Esophagus (tissue), 2 donors: ENCODE measurements around the gene LDLRAD4. TPM values are rescaled to one million over a fixed set of nuclear protein-coding genes. Genes with fewer than 3 reads are reported as not detected.

Experiments
- H3K27ac ChIP-seq, 2 donors: one replicate each; pipeline ENCODE4 v1.5.1; 2013; ENCODE audit warnings: low read depth in 2 of 2, mild to moderate bottlenecking in 2 of 2, inconsistent platforms in 1 of 2, low read length in 1 of 2, moderate library complexity in 1 of 2
- H3K27me3 ChIP-seq, 2 donors: one replicate each; pipeline ENCODE4 v1.6.1; 2013; ENCODE audit warnings: low read length in 2 of 2, control low read depth in 1 of 2, mild to moderate bottlenecking in 1 of 2; ENCODE audit not compliant: insufficient read depth in 2 of 2, control insufficient read depth in 1 of 2
- H3K36me3 ChIP-seq, 2 donors: one replicate each; pipeline ENCODE4 v1.6.1; 2013; ENCODE audit warnings: low read length in 1 of 2; ENCODE audit not compliant: control insufficient read depth in 2 of 2, insufficient read depth in 2 of 2
- H3K4me1 ChIP-seq, 2 donors: one replicate each; pipeline ENCODE4 v1.6.1; 2013; ENCODE audit warnings: low read length in 1 of 2; ENCODE audit not compliant: control insufficient read depth in 2 of 2, insufficient read depth in 2 of 2
- H3K4me3 ChIP-seq, 2 donors: one replicate each; pipeline ENCODE4 v1.5.1; 2013; ENCODE audit warnings: low read length in 2 of 2, mild to moderate bottlenecking in 2 of 2, low read depth in 1 of 2, moderate library complexity in 1 of 2
- H3K9me3 ChIP-seq, 2 donors: one replicate each; pipeline ENCODE4 v1.6.1; 2013; ENCODE audit warnings: mild to moderate bottlenecking in 2 of 2, low read depth in 1 of 2, low read length in 1 of 2, moderate library complexity in 1 of 2; ENCODE audit not compliant: control insufficient read depth in 2 of 2, insufficient read depth in 1 of 2
- WGBS, 2 donors: extraction: QIAGEN DNeasy Blood & Tissue Kit; methylation state at CpG; one replicate each; pipeline ENCODE4 v1.1.7; 2013; 5-methylcytosine and 5-hydroxymethylcytosine counted together
- polyA plus RNA-seq, 2 donors: library from polyadenylated mRNA; stranded (reverse); fragments of 200-250 nt; gene quantifications; one replicate each; pipeline ENCODE4 v1.2.3, GENCODE V29; 2013
- donor health status: healthy with polysubstance abuse.
- donor health status: Bipolar disorder and iron deficiency.

LDLRAD4 gene
- polyA plus RNA-seq, 2 donors, result 0.79 to 0.99 TPM

DNA sequence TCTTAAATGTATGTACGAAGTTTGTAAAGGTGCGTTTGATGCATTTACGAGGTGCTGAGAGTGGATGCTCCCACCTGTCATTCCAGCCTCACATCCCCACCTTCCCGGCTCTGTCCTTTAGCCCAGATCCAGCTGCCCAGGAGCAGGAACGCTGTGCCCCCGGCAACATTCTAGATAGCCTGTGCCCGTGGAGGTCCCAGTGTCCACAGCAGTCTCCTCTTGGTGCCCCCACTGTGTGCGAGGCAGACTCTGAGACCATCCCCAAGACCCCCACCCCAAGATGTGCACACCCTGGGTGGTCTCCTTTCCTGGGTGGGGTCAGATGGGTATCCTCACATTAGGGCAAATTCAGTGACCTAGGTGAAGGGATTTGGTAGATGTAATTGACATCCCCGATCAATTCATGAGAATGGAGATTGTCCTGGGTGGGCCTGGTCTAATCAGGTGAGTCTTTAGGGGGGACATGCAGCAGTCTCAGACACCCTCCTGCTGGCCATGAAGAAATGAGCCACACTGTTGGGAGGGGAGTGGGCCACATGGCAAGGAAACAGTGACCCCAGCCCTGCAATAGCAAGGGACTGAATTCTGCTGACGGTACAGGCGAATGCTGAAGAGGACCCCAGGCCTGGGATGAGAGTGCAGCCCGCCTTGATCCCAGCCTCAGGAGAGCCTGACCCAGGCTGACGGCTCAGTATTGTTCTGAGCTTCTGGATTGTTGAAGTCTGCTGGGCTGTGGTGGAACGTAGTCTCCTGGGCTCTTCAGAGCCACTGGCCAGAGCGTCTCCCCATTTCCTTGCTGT, 304.5 kb downstream of the LDLRAD4 start:
- no peaks in the 10 kb centered on the region for H3K36me3 ChIP-seq
- H3K27me3 ChIP-seq, result no peaks in the 10 kb centered on the region
- 85 to 89% methylated on average over 15 of the region's 15 CpGs for WGBS, 2 donors
- no peak overlapping the region for H3K4me3 ChIP-seq
- H3K4me1 ChIP-seq, result no peaks in the 10 kb centered on the region
- H3K9me3 ChIP-seq, result no peaks in the 10 kb centered on the region
- no peak overlapping the region for H3K27ac ChIP-seq

DNA sequence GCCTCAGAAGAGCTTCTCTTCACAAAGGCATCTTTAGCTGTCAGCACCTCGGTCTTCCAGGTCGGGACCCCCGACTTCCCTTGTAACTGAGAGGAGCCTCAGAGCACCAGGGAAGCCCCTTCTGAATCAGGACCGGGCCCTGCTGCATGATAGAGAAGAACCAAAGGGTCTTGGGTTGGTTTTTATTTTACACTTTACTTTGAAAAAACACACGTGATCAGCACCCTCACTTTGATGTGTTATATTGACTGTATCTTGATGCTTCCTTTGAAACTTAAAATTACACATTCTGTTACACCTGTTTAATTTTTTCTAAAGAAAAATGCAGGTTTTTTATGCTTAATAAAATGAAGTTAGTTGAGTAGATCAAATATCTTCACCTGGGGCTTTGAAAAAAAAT, 305.5 kb downstream of the LDLRAD4 start:
- 86 to 88% methylated on average over 5 of the region's 5 CpGs for WGBS, 2 donors
- H3K4me1 ChIP-seq, result no peaks in the 10 kb centered on the region
- H3K27ac ChIP-seq, result no peak overlapping the region
- H3K36me3 ChIP-seq, result no peaks in the 10 kb centered on the region
- no peak overlapping the region for H3K4me3 ChIP-seq
- H3K9me3 ChIP-seq, result no peaks in the 10 kb centered on the region
- no peaks in the 10 kb centered on the region for H3K27me3 ChIP-seq

- no peaks in the 10 kb centered on the region for H3K27me3 ChIP-seq
- no peaks in the 10 kb centered on the region for H3K9me3 ChIP-seq
- no peaks in the 10 kb centered on the region for H3K4me1 ChIP-seq
- no peak overlapping the region for H3K4me3 ChIP-seq
- WGBS, 2 donors, result 85% methylated on average over 11 of the region's 11 CpGs
- no peak overlapping the region for H3K27ac ChIP-seq
- no peaks in the 10 kb centered on the region for H3K36me3 ChIP-seq
Observed at GRCh38 chr18:13524811-13525210, 306.3 kb downstream of the LDLRAD4 start.

- Histone ChIP-seq H3K4me1 (no peaks in the 10 kb centered on the region), H3K9me3 (no peaks in the 10 kb centered on the region), H3K27me3 (no peaks in the 10 kb centered on the region), H3K27ac (no peak overlapping the region), H3K36me3 (no peaks in the 10 kb centered on the region), H3K4me3 (no peak overlapping the region)
- 87 to 88% methylated on average over 14 of the region's 14 CpGs for WGBS, 2 donors
Observed at GRCh38 chr18:13525381-13526029, 306.9 kb downstream of the LDLRAD4 start.

- no peaks in the 10 kb centered on the region for H3K27me3 ChIP-seq
- WGBS, 2 donors, result 84 to 86% methylated on average over 4 of the region's 4 CpGs
- H3K9me3 ChIP-seq, result no peaks in the 10 kb centered on the region
- H3K4me3 ChIP-seq, result no peak overlapping the region
- H3K4me1 ChIP-seq, result no peaks in the 10 kb centered on the region
- no peaks in the 10 kb centered on the region for H3K36me3 ChIP-seq
- no peak overlapping the region for H3K27ac ChIP-seq
Observed at GRCh38 chr18:13526519-13526918, 308.0 kb downstream of the LDLRAD4 start.

- Histone ChIP-seq H3K36me3 (no peaks in the 10 kb centered on the region), H3K27ac (no peak overlapping the region), H3K4me3 (no peak overlapping the region), H3K9me3 (no peaks in the 10 kb centered on the region), H3K27me3 (no peaks in the 10 kb centered on the region), H3K4me1 (no peaks in the 10 kb centered on the region)
- 94 to 95% methylated on average over 10 of the region's 10 CpGs for WGBS, 2 donors
Observed at GRCh38 chr18:13527256-13527655, 308.7 kb downstream of the LDLRAD4 start.

DNA sequence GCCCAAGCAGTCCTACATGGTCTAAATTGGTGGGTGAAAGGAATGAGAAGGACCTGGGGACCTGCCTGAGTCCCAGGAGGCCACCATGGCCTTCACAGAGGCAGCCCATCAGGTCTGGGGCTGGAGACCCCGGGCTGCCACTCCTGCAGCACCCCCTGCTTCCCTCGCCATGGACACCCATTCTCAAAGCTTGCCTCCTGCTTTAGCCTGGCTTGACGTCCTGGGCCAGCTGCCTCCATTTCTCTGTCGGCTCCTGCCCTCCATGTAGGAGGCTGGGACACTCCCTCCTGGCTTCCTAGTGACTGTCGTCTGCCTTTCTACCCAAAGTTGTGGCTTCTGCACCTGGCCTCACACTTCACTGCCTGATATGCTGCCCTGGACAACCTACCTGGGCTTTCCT, 309.2 kb downstream of the LDLRAD4 start:
- Histone ChIP-seq H3K27me3 (no peaks in the 10 kb centered on the region), H3K4me3 (no peak overlapping the region), H3K4me1 (no peaks in the 10 kb centered on the region), H3K9me3 (no peaks in the 10 kb centered on the region), H3K36me3 (no peaks in the 10 kb centered on the region), H3K27ac (no peak overlapping the region)
- 88 to 90% methylated on average over 5 of the region's 5 CpGs for WGBS, 2 donors

- Histone ChIP-seq H3K9me3 (no peaks in the 10 kb centered on the region), H3K4me3 (no peak overlapping the region), H3K27ac (no peak overlapping the region), H3K27me3 (no peaks in the 10 kb centered on the region), H3K4me1 (no peaks in the 10 kb centered on the region), H3K36me3 (no peaks in the 10 kb centered on the region)
- WGBS, 2 donors, result 92 to 95% methylated on average over 9 of the region's 9 CpGs
Observed at GRCh38 chr18:13528739-13529392, 310.3 kb downstream of the LDLRAD4 start.

DNA sequence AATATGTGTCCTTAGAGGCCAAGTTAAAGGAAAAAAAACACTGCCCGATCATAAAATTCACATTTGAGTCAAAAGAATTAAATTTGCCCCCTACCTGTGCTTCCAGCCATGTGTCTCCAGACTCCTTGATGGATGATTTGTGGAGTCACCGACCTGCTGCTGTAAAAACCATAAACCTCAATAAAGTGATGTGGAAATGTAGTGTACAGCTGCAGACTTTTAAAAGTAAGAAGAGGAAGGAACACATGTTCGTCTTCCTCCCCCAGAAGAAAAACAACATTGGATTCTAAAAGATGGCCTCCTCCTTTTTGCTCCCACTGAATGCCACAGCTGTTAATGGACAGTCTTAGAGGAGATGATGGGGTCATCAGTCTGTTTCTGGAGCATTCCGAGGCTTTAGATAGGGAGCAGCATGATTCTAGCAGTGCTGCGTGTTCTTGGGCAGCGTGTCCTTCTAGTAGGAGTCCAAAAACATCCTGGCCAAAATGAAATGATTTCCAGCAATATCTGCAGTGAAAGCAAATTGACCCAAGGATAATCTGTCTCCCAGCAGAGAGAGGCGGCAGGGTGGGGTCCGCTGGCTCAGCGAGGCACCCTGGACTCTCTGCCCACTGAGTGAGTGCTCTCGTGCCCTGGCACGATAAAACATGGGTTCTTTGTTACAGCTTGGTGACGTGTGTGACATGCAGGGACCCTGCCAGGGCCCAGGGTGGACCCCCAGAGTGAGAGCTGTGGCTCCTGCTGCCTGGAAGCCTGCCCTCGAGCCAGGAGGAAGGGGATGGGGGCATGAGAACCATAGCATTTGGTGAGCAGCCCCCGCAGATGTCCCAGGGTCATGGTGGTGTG, 311.7 kb downstream of the LDLRAD4 start:
- WGBS, 2 donors, result 75 to 81% methylated on average over 14 of the region's 14 CpGs
- no peaks in the 10 kb centered on the region for H3K27me3 ChIP-seq
- no peaks in the 10 kb centered on the region for H3K9me3 ChIP-seq
- no peaks in the 10 kb centered on the region for H3K4me1 ChIP-seq
- no peak overlapping the region for H3K27ac ChIP-seq
- H3K4me3 ChIP-seq, result no peak overlapping the region
- no peaks in the 10 kb centered on the region for H3K36me3 ChIP-seq
